ENCODE data around the gene ARHGAP8. TPM values are rescaled to one million over a fixed set of nuclear protein-coding genes. Genes with fewer than 3 reads are reported as not detected.
"Not testable (repeated sequence)": the region's sequence is repeated elsewhere in the genome, so short reads cannot be mapped to it uniquely, and the experiment has no call there.

Gene ARHGAP8
- total and polyA plus RNA-seq, 2 donors: 1.5 to 4.5 TPM

- Histone ChIP-seq H3K4me1 (ENCODE audit: control insufficient read depth in 2 of 2, insufficient read depth in 2 of 2, low read length in 2 of 2) (peaks cover 0 to 3% of the 10 kb centered on the region in 2 donors), H3K27ac (ENCODE audit: low read depth in 1 of 2, low read length in 1 of 2) (no peak overlapping the region), H3K27me3 (ENCODE audit: control insufficient read depth in 2 of 2, insufficient read depth in 1 of 2, low read length in 1 of 2) (peaks cover 1 to 4% of the 10 kb centered on the region in 2 donors), H3K36me3 (ENCODE audit: control insufficient read depth in 2 of 2, insufficient read depth in 2 of 2, low read length in 1 of 2) (no peaks in the 10 kb centered on the region), H3K4me3 (ENCODE audit: low read length in 2 of 2) (no peak overlapping the region), H3K9me3 (ENCODE audit: control insufficient read depth in 2 of 2, insufficient read depth in 1 of 2, low read length in 1 of 2) (no peaks in the 10 kb centered on the region)
- WGBS: 90% methylated on average over 11 of the region's 11 CpGs
- no peak for DNase-seq (ENCODE audit: low read depth in 6 of 9, low spot score in 9 of 9)
These were observed 9.1 kb upstream of the ARHGAP8 start for GRCh38 chr22:44743247-44743646.

- no peak overlapping the region for H3K4me3 ChIP-seq (ENCODE audit: low read length in 2 of 2)
- DNase-seq (ENCODE audit: low read depth in 6 of 9, low spot score in 9 of 9): no peak
- 80% methylated on average over 7 of the region's 7 CpGs for WGBS
- peaks cover 0 to 3% of the 10 kb centered on the region in 2 donors for H3K4me1 ChIP-seq (ENCODE audit: control insufficient read depth in 2 of 2, insufficient read depth in 2 of 2, low read length in 2 of 2)
- no peaks in the 10 kb centered on the region for H3K9me3 ChIP-seq (ENCODE audit: control insufficient read depth in 2 of 2, insufficient read depth in 1 of 2, low read length in 1 of 2)
- H3K27ac ChIP-seq (ENCODE audit: low read depth in 1 of 2, low read length in 1 of 2): no peak overlapping the region
- H3K27me3 ChIP-seq (ENCODE audit: control insufficient read depth in 2 of 2, insufficient read depth in 1 of 2, low read length in 1 of 2): peaks cover 0 to 4% of the 10 kb centered on the region in 2 donors
- no peaks in the 10 kb centered on the region for H3K36me3 ChIP-seq (ENCODE audit: control insufficient read depth in 2 of 2, insufficient read depth in 2 of 2, low read length in 1 of 2)
These were observed 8.6 kb upstream of the ARHGAP8 start for GRCh38 chr22:44743804-44744211.

GRCh38 chr22:44745853-44746789 lies 6.3 kb upstream of the ARHGAP8 start:
- H3K9me3 ChIP-seq (ENCODE audit: control insufficient read depth in 2 of 2, insufficient read depth in 1 of 2, low read length in 1 of 2): no peaks in the 10 kb centered on the region
- H3K36me3 ChIP-seq (ENCODE audit: control insufficient read depth in 2 of 2, insufficient read depth in 2 of 2, low read length in 1 of 2): no peaks in the 10 kb centered on the region
- H3K4me3 ChIP-seq (ENCODE audit: low read length in 2 of 2): no peak overlapping the region
- no peak for DNase-seq (ENCODE audit: low read depth in 6 of 9, low spot score in 9 of 9)
- H3K4me1 ChIP-seq (ENCODE audit: control insufficient read depth in 2 of 2, insufficient read depth in 2 of 2, low read length in 2 of 2): peaks cover 0 to 3% of the 10 kb centered on the region in 2 donors
- H3K27ac ChIP-seq (ENCODE audit: low read depth in 1 of 2, low read length in 1 of 2): no peak overlapping the region
- 68% methylated on average over 13 of the region's 13 CpGs for WGBS
- H3K27me3 ChIP-seq (ENCODE audit: control insufficient read depth in 2 of 2, insufficient read depth in 1 of 2, low read length in 1 of 2): peaks cover 6 to 9% of the 10 kb centered on the region in 2 donors

GRCh38 chr22:44747784-44748127 lies 4.6 kb upstream of the ARHGAP8 start:
- DNase-seq (ENCODE audit: low read depth in 6 of 9, low spot score in 9 of 9); H3K4me3 ChIP-seq (ENCODE audit: low read length in 2 of 2); H3K4me1 ChIP-seq (ENCODE audit: control insufficient read depth in 2 of 2, insufficient read depth in 2 of 2, low read length in 2 of 2); H3K36me3 ChIP-seq (ENCODE audit: control insufficient read depth in 2 of 2, insufficient read depth in 2 of 2, low read length in 1 of 2); H3K9me3 ChIP-seq (ENCODE audit: control insufficient read depth in 2 of 2, insufficient read depth in 1 of 2, low read length in 1 of 2); H3K27ac ChIP-seq (ENCODE audit: low read depth in 1 of 2, low read length in 1 of 2): not testable (repeated sequence)
- H3K27me3 ChIP-seq (ENCODE audit: control insufficient read depth in 2 of 2, insufficient read depth in 1 of 2, low read length in 1 of 2): peaks cover 20 to 24% of the 10 kb centered on the region in 2 donors
- WGBS: 97% methylated on average over 4 of the region's 4 CpGs

- WGBS: 97% methylated on average over 7 of the region's 7 CpGs
- Histone ChIP-seq H3K4me1 (ENCODE audit: control insufficient read depth in 2 of 2, insufficient read depth in 2 of 2, low read length in 2 of 2) (peaks cover 0 to 3% of the 10 kb centered on the region in 2 donors), H3K9me3 (ENCODE audit: control insufficient read depth in 2 of 2, insufficient read depth in 1 of 2, low read length in 1 of 2) (peaks cover 1 to 4% of the 10 kb centered on the region in 2 donors), H3K4me3 (ENCODE audit: low read length in 2 of 2) (no peak overlapping the region), H3K27ac (ENCODE audit: low read depth in 1 of 2, low read length in 1 of 2) (no peak overlapping the region), H3K36me3 (ENCODE audit: control insufficient read depth in 2 of 2, insufficient read depth in 2 of 2, low read length in 1 of 2) (no peaks in the 10 kb centered on the region), H3K27me3 (ENCODE audit: control insufficient read depth in 2 of 2, insufficient read depth in 1 of 2, low read length in 1 of 2) (peaks cover 26 to 28% of the 10 kb centered on the region in 2 donors)
- DNase-seq (ENCODE audit: low read depth in 6 of 9, low spot score in 9 of 9): no peak
These were observed 3.9 kb upstream of the ARHGAP8 start for GRCh38 chr22:44748524-44748923.

GRCh38 chr22:44750481-44750880 lies 1.9 kb upstream of the ARHGAP8 start:
- Histone ChIP-seq H3K27me3 (ENCODE audit: control insufficient read depth in 2 of 2, insufficient read depth in 1 of 2, low read length in 1 of 2) (peaks cover 36 to 47% of the 10 kb centered on the region in 2 donors), H3K9me3 (ENCODE audit: control insufficient read depth in 2 of 2, insufficient read depth in 1 of 2, low read length in 1 of 2) (peaks cover 1 to 4% of the 10 kb centered on the region in 2 donors), H3K4me3 (ENCODE audit: low read length in 2 of 2) (no peak overlapping the region), H3K4me1 (ENCODE audit: control insufficient read depth in 2 of 2, insufficient read depth in 2 of 2, low read length in 2 of 2) (peaks cover 0 to 3% of the 10 kb centered on the region in 2 donors), H3K36me3 (ENCODE audit: control insufficient read depth in 2 of 2, insufficient read depth in 2 of 2, low read length in 1 of 2) (no peaks in the 10 kb centered on the region), H3K27ac (ENCODE audit: low read depth in 1 of 2, low read length in 1 of 2) (no peak overlapping the region)
- WGBS: 91% methylated on average over 1 of the region's 1 CpG
- no peak for DNase-seq (ENCODE audit: low read depth in 6 of 9, low spot score in 9 of 9)

GRCh38 chr22:44753189-44754042 lies 1.0 kb downstream of the ARHGAP8 start:
- Histone ChIP-seq H3K27ac (ENCODE audit: low read depth in 1 of 2, low read length in 1 of 2) (no peak overlapping the region), H3K27me3 (ENCODE audit: control insufficient read depth in 2 of 2, insufficient read depth in 1 of 2, low read length in 1 of 2) (peaks cover 36 to 64% of the 10 kb centered on the region in 2 donors), H3K4me3 (ENCODE audit: low read length in 2 of 2) (no peak overlapping the region), H3K4me1 (ENCODE audit: control insufficient read depth in 2 of 2, insufficient read depth in 2 of 2, low read length in 2 of 2) (no peaks in the 10 kb centered on the region), H3K9me3 (ENCODE audit: control insufficient read depth in 2 of 2, insufficient read depth in 1 of 2, low read length in 1 of 2) (peaks cover 1 to 4% of the 10 kb centered on the region in 2 donors), H3K36me3 (ENCODE audit: control insufficient read depth in 2 of 2, insufficient read depth in 2 of 2, low read length in 1 of 2) (no peaks in the 10 kb centered on the region)
- DNase-seq (ENCODE audit: low read depth in 6 of 9, low spot score in 9 of 9): no peak
- WGBS: 30% methylated on average over 29 of the region's 29 CpGs

GRCh38 chr22:44754998-44755397 lies 2.6 kb downstream of the ARHGAP8 start:
- no peak for DNase-seq (ENCODE audit: low read depth in 6 of 9, low spot score in 9 of 9)
- Histone ChIP-seq H3K4me1 (ENCODE audit: control insufficient read depth in 2 of 2, insufficient read depth in 2 of 2, low read length in 2 of 2) (no peaks in the 10 kb centered on the region), H3K4me3 (ENCODE audit: low read length in 2 of 2) (no peak overlapping the region), H3K27me3 (ENCODE audit: control insufficient read depth in 2 of 2, insufficient read depth in 1 of 2, low read length in 1 of 2) (peaks cover 36 to 69% of the 10 kb centered on the region in 2 donors), H3K36me3 (ENCODE audit: control insufficient read depth in 2 of 2, insufficient read depth in 2 of 2, low read length in 1 of 2) (no peaks in the 10 kb centered on the region), H3K9me3 (ENCODE audit: control insufficient read depth in 2 of 2, insufficient read depth in 1 of 2, low read length in 1 of 2) (peaks cover 1 to 4% of the 10 kb centered on the region in 2 donors), H3K27ac (ENCODE audit: low read depth in 1 of 2, low read length in 1 of 2) (no peak overlapping the region)
- 60% methylated on average over 7 of the region's 7 CpGs for WGBS

- Histone ChIP-seq H3K9me3 (ENCODE audit: control insufficient read depth in 2 of 2, insufficient read depth in 1 of 2, low read length in 1 of 2) (peaks cover 1 to 4% of the 10 kb centered on the region in 2 donors), H3K36me3 (ENCODE audit: control insufficient read depth in 2 of 2, insufficient read depth in 2 of 2, low read length in 1 of 2) (no peaks in the 10 kb centered on the region), H3K27ac (ENCODE audit: low read depth in 1 of 2, low read length in 1 of 2) (no peak overlapping the region), H3K4me1 (ENCODE audit: control insufficient read depth in 2 of 2, insufficient read depth in 2 of 2, low read length in 2 of 2) (no peaks in the 10 kb centered on the region), H3K4me3 (ENCODE audit: low read length in 2 of 2) (no peak overlapping the region), H3K27me3 (ENCODE audit: control insufficient read depth in 2 of 2, insufficient read depth in 1 of 2, low read length in 1 of 2) (peaks cover 36 to 69% of the 10 kb centered on the region in 2 donors)
- 54% methylated on average over 6 of the region's 6 CpGs for WGBS
- DNase-seq (ENCODE audit: low read depth in 6 of 9, low spot score in 9 of 9): no peak
These were observed 3.0 kb downstream of the ARHGAP8 start for GRCh38 chr22:44755417-44755816.

Measured in thymus (tissue), 11 donors.